HG02981 (cell line): ENCODE data around the gene RAP1GAP2.
"Not testable (repeated sequence)": the region's sequence is repeated elsewhere in the genome, so short reads cannot be mapped to it uniquely, and the experiment has no call there.

Experiments
- ATAC-seq: cut with Tn5 transposase; IDR thresholded peaks from one replicate; pipeline ENCODE4 v1.9.1; 2021; ENCODE audit warnings: mild to moderate bottlenecking, moderate library complexity; ENCODE audit not compliant: unreplicated experiment

The RAP1GAP2 gene

GRCh38 chr17:2880050-2880449 is 83.8 kb downstream of the RAP1GAP2 start:
- ATAC-seq = no peak

GRCh38 chr17:2881295-2881694 is 85.1 kb downstream of the RAP1GAP2 start:
- ATAC-seq = no peak

GRCh38 chr17:2883544-2884213 is 87.4 kb downstream of the RAP1GAP2 start:
- no peak for ATAC-seq

- no peak for ATAC-seq
Measured at GRCh38 chr17:2885733-2886132, 89.5 kb downstream of the RAP1GAP2 start.

- no peak for ATAC-seq
Measured at GRCh38 chr17:2888326-2888725, 92.1 kb downstream of the RAP1GAP2 start.

- no peak for ATAC-seq
Measured at GRCh38 chr17:2889256-2889655, 93.0 kb downstream of the RAP1GAP2 start.

GRCh38 chr17:2890778-2891177 is 94.5 kb downstream of the RAP1GAP2 start:
- ATAC-seq = not testable (repeated sequence)

- ATAC-seq = no peak
Measured at GRCh38 chr17:2892305-2892971, 96.2 kb downstream of the RAP1GAP2 start.

GRCh38 chr17:2893422-2893914 is 97.2 kb downstream of the RAP1GAP2 start:
- no peak for ATAC-seq

GRCh38 chr17:2894782-2895181 is 98.5 kb downstream of the RAP1GAP2 start:
- no peak for ATAC-seq

GRCh38 chr17:2897605-2898004 is 101.4 kb downstream of the RAP1GAP2 start:
- ATAC-seq = no peak

GRCh38 chr17:2898255-2898926 is 102.2 kb downstream of the RAP1GAP2 start:
- no peak for ATAC-seq

GRCh38 chr17:2899906-2900305 is 103.7 kb downstream of the RAP1GAP2 start:
- ATAC-seq = no peak

GRCh38 chr17:2900842-2901241 is 104.6 kb downstream of the RAP1GAP2 start:
- ATAC-seq = no peak

- no peak for ATAC-seq
Measured at GRCh38 chr17:2901582-2901981, 105.3 kb downstream of the RAP1GAP2 start.

GRCh38 chr17:2902546-2902945 is 106.3 kb downstream of the RAP1GAP2 start:
- ATAC-seq = no peak

GRCh38 chr17:2903193-2903974 is 107.1 kb downstream of the RAP1GAP2 start:
- no peak for ATAC-seq

- no peak for ATAC-seq
Measured at GRCh38 chr17:2904135-2904534, 107.9 kb downstream of the RAP1GAP2 start.

GRCh38 chr17:2905269-2905668 is 109.0 kb downstream of the RAP1GAP2 start:
- ATAC-seq = no peak

- no peak for ATAC-seq
Measured at GRCh38 chr17:2905696-2906501, 109.7 kb downstream of the RAP1GAP2 start.
